Measurements from ENCODE around the gene PDZD8.

- no peak for TF ChIP-seq GATA3 (IDR thresholded peaks at IDR 0.05; ENCODE audit: low read depth, low read length)
- TF ChIP-seq GATA2 (IDR thresholded peaks at IDR 0.05; ENCODE audit: low read depth, low read length), result no peak
Measured at GRCh38 chr10:117352724-117353123, 22.5 kb downstream of the PDZD8 start.
